Stimulated activated CD8-positive, alpha-beta memory T cell treated with anti-CD3 and anti-CD28 coated beads, Interleukin-2, amount 100 ng/mL, for 48 hours (primary cell): ENCODE results near the gene SEMA3D.

ENCODE experiments used
- DNase-seq, 2 donors: peaks; one replicate each; pipeline ENCODE4 v3.0.0-alpha.2; 2020; ENCODE audit warnings: low read depth in 2 of 2

SEMA3D gene

DNA sequence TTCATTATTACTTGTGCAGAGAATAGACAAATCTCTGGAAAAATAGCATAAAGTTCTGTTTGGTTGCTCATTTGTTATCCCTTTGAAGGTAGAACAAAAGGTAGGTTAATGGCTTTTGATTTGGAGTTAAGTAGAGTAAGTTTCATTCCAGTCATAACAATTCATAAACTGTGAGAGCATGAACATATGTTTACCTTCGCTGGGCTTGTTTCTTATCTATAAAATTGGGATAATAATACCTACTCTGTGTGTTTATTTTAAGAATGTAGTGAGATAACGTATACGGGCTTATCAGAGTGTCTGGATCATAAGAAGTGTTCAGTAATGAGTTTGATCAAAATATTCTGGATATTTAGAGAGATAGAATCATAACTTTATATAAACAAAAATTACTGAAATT lies 155.4 kb downstream of the SEMA3D start:
- DNase-seq: no peak

DNA sequence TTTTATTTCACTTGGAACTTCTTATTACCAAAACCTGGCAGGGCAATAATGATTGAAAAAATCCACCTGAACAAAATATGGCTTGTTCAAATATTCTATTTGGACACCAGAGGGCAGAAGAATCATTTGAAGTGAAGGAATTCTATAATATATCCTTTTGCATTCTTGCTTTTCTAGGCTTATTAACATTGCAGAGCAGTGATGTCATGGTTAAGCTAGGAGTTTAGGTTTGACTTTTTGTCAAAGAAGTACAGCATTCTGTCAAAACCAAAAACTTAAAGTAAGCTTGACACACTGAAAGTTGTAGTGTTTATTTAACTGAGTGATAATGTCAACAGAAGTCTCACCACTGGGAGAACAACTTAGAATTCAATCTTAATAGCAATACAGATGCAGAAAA lies 156.0 kb downstream of the SEMA3D start:
- DNase-seq: no peak

- DNase-seq: no peak
These were observed 161.5 kb downstream of the SEMA3D start for GRCh38 chr7:85025312-85025756.

GRCh38 chr7:85023916-85024315 lies 162.9 kb downstream of the SEMA3D start:
- no peak for DNase-seq

GRCh38 chr7:85023066-85023712 lies 163.7 kb downstream of the SEMA3D start:
- no peak for DNase-seq

GRCh38 chr7:85022064-85022697 lies 164.7 kb downstream of the SEMA3D start:
- no peak for DNase-seq

DNA sequence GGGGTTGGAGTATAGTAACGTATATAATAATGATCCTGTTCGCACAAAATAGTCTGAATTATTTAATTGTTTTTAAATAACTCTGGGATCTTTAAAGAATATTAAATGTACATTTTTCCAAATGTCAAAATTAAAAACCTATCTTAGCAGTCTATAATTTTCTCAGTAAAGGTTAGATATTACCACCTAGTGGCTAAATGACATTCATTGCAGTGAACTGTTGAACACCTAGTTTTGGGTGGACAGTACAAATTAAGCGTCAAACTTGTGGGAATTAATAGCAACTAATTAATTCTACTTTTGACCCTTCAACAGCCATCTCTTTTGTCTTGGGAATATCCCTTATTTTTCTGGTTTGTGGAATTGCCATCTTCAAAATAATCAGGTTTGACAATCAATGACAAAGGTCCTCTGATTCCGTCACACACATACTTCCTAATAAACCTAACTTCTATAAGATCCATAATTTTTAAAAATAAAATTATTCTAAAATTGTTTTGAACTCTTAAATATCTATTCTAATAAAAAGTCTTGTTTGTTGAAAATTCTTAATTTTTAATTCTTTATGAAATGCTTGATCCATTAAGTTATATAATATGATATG lies 165.7 kb downstream of the SEMA3D start:
- DNase-seq: no peak

DNA sequence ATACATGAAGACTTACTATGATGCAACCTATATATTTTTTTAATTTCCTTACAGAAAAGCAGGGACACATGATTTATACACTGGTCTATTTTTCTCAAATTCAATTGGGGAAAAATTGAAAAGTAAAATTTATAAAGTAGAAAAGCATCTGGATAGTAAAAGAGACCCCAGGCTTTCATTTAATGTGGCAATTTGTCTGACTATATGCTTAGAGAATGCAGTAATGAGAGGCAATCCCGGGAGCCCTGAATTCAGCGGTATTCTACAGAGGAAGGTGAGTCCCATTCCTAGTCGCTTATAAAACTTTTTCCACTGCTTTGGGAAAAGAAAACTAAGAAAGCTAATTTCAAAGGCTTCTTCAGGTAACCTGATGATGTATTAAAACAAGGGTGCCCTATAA lies 167.1 kb downstream of the SEMA3D start:
- no peak for DNase-seq

- no peak for DNase-seq
These were observed 167.7 kb downstream of the SEMA3D start for GRCh38 chr7:85019176-85019575.

DNA sequence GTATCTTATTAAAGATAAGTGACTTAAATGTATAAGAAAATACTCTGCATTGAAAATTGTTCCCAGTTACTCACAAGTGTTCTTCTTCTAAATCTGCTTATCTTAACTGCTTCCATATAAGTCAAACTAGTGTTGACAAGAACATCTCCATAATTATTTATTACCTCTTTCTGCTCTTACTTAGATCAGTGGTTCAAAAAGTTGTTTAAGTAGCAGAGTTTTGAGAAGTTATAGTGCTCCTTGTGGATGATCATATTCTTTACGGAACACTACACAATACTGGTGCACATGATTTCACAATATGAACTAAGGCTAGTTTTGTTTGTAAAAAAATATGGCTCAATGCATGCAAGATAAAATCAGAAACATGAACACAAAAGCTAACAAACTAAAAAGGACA lies 168.4 kb downstream of the SEMA3D start:
- DNase-seq: no peak

GRCh38 chr7:85016286-85016685 lies 170.6 kb downstream of the SEMA3D start:
- no peak for DNase-seq

DNA sequence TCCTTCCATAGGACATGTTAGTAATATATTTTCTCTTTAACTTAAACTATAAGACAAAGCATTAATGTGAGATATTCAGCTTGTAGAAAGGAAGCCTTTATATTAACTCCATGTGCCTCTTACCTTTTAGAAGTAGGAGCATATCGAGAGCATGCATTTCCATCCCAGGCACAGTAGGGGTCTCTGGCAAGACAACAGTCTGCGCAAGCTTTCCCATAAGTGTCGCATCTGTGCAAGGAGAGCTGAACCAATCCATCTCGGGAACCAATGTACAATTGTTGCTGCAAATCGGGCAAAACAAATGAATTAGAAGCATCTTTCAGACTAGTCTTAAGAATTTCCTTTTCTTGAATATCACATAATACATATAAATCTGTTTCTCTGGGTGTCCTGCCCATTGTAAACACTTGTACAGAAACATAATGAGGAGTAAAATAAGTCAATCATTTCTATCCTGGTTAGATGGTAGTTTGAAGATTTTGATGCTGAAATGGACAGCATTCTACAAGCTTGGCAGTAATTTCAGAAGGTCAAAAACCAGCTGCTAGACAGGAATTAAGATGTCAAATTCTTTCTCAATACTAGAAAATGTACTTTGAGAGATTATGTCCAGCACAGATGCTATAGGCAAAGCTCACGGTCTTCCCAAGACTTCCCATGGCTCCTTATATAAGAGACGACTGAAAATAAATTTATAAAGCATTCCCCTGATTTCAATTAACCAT lies 171.8 kb downstream of the SEMA3D start:
- DNase-seq: no peak

DNA sequence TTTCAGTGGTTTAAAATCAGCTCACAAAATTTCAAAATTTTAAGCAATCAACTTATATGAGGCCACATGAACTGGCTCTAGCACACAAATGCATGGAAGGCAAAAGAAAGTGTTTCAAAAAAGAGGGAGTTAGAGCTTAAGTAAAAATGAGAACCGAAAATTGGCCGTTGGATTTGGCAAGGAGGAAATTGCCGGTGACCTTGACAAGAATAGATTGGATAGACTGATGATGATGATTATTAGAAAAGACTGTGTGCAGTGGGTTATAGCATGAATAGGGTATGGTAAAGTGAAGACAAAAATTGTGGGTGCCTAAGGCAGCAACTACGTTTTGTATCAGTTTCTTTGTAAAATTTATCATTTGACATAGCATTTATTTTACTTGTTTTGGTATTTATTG lies 175.7 kb downstream of the SEMA3D start:
- DNase-seq: no peak

- no peak for DNase-seq
These were observed 176.6 kb downstream of the SEMA3D start for GRCh38 chr7:85010306-85010705.

- no peak for DNase-seq
These were observed 180.1 kb downstream of the SEMA3D start for GRCh38 chr7:85006754-85007153.

DNA sequence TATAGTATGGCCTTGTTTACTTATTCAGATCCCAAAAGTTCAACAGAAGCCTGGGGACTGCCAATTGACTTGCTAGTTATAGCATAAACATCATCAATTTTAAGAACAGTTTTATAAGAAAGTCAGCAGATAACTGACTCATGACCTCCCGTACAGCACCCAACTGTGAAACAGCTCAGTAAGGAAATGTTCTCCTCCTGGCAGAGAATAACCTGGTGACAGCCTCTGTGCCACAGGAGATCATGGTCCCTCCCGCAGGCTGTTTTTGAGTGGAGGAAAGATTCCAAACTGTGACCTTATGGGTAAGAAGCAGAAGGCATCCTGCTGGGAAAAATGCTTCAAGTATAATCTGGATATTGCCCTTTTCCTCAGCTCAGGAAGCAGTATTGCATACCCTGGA lies 182.5 kb downstream of the SEMA3D start:
- no peak for DNase-seq

DNA sequence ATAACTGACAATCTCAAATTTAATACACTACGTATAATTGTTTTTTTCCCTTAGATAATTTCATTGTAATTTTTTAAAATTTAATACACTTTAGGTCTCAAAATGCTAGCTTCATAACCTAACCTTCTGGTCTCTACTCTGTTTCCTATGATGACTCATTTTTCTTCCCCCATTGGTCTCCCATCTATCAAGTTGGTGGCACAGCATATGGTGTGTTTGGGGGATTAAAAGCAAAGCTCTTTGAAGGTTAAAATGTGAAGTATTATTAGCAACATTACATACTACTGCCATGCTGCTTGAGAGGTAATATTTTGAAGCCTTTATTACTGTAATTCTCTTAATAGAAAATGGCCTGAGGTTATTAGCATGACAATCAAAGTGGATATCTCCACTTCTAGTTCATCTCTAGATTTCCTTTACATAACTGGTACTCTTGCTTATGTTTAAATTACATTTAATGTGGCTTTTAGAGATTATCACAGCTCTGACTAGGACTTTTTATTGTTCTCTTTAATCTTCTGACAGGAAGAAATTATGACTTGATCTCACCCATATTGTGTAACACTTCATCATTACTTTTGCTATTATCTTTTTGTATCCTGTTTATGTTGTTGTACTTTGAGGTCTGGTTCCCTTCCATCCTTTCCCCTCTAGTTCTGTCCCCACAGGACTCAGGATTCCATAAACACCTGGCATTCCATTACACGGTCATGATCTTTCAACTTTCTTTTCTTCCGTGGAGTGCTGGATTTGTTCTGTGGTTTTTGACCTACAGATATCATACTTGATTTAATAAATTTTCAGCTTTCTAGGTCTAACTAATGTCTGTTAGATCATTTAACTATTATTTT lies 185.1 kb downstream of the SEMA3D start:
- DNase-seq: no peak

DNA sequence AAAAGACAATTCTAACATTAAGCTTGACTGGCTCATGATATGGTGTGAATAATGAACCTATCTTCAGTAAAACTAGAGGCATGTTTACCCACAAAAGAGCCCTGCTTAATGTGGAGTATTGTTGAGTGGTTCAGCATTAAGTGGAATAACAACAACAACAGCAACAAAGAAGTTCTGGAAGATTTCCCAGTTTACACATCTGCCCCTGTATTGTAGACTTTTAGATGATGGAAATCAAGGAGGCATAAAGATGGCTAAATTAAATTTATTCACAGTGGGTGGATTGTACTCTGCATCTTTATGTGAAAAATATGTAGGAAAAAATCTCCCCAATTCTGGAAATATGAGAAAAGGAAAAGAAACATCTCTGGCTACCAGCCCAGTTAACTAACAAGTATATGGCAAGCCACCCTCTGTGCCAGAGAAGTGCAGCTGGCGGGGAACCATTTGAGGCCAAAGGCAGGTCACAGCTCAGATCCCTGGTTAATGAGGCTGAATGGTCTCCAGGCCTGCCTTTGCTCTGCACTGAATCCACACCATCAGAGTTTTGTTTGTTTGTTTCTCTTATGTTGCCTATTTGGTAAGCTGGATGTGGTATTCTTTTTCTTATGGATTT lies 186.0 kb downstream of the SEMA3D start:
- DNase-seq: no peak

DNA sequence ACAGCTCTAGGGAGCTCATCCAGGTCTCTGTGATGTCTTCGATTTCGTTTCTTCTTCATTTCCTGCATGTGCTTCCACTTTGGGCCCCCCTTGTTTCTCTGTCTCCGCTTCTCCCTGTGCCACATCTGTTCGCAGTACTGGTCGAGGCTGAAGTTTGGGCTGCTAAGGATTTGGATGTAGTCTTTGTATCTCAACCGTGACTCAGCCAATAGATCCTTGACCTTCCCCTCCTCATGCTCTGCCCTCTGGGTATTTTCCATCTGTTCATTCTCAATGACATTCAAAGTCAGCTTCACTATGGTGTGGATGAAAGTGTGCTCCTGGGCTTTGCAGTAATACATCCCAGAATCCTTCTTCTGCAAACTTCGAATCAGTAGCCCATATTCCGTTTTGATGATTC lies 187.4 kb downstream of the SEMA3D start:
- no peak for DNase-seq

DNA sequence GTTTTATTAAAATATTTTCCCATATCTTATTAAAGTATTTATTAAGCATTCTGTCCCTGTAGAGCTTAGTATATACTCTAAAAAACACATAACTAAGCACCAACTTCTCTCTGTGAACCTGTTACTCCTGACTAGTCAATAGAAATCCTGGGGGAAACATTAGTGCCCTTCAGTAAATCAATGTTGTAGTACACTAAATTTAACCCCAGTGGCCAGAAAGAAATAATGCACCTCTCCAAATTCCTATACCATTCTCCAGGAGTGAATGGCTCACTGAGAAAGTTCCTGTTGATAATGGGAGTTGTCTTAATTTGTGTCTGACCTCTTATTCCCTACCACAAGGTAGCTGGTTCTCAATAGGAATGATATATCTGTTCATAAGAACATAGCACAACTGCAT lies 188.2 kb downstream of the SEMA3D start:
- no peak for DNase-seq

GRCh38 chr7:84997626-84998025 lies 189.2 kb downstream of the SEMA3D start:
- DNase-seq: no peak
